Parathyroid adenoma (tissue), 2 donors: ENCODE measurements around the gene GPR89A.
"Not testable (repeated sequence)": the region's sequence is repeated elsewhere in the genome, so short reads cannot be mapped to it uniquely, and the experiment has no call there.

Experiments used
- H2AFZ ChIP-seq: fragments of 300-600 bp; sonication (generic); one replicate; pipeline ENCODE4 v1.7.0; 2017; ENCODE audit warnings: antibody characterized with exemption, mild to moderate bottlenecking
- H3K27ac ChIP-seq: fragments of 300-600 bp; sonication (generic); one replicate; pipeline ENCODE4 v1.7.0; 2017
- H3K27me3 ChIP-seq: fragments of 300-600 bp; sonication (generic); one replicate; pipeline ENCODE4 v1.7.0; 2017; ENCODE audit warnings: low read length; ENCODE audit not compliant: control insufficient read depth, insufficient read depth
- H3K36me3 ChIP-seq: fragments of 300-600 bp; sonication (generic); one replicate; pipeline ENCODE4 v1.7.0; 2017; ENCODE audit warnings: low read length; ENCODE audit not compliant: control insufficient read depth, insufficient read depth
- H3K4me1 ChIP-seq: fragments of 300-600 bp; sonication (generic); one replicate; pipeline ENCODE4 v1.7.0; 2017; ENCODE audit warnings: control low read depth
- H3K4me2 ChIP-seq: fragments of 300-600 bp; sonication (generic); one replicate; pipeline ENCODE4 v1.7.0; 2017; ENCODE audit warnings: low read length
- H3K4me3 ChIP-seq: fragments of 300-600 bp; sonication (generic); one replicate; pipeline ENCODE4 v1.7.0; 2017; ENCODE audit warnings: low read depth, low read length
- H3K79me2 ChIP-seq: fragments of 300-600 bp; sonication (generic); one replicate; pipeline ENCODE4 v1.7.0; 2017; ENCODE audit warnings: control low read depth
- H3K9ac ChIP-seq: fragments of 300-600 bp; sonication (generic); one replicate; pipeline ENCODE4 v1.7.0; 2017; ENCODE audit warnings: mild to moderate bottlenecking
- H3K9me3 ChIP-seq: fragments of 300-600 bp; sonication (generic); one replicate; pipeline ENCODE4 v1.7.0; 2017; ENCODE audit warnings: low read length; ENCODE audit not compliant: control insufficient read depth
- CTCF ChIP-seq: fragments of 300-600 bp; sonication (generic); IDR thresholded peaks from one replicate; pipeline ENCODE4 v1.7.0; 2017; ENCODE audit warnings: antibody characterized with exemption, mild to moderate bottlenecking
- donor health status: primary hyperparathyroidism.

The GPR89A gene

DNA sequence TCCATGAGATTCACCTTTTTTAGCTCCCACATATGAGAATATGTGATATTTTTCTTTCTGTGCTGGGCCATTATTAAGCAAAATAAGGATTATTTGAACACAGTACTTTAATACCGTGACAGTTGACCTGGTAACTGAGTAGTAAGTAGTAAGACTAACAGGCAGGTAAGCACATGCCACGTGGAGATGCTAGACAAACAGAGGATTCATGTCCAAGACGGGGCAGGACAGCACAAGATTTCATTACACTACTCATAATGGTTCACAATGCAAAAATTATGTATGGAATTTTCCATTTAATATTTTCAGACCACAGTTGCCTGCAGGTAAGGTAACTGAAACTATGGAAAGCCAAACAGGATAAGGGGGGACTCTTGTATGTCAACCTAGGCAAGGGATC lies 77.1 kb downstream of the GPR89A start:
- H3K4me2 ChIP-seq, H3K27ac ChIP-seq, H2AFZ ChIP-seq: not testable (repeated sequence)

GRCh38 chr1:145686078-145686477 lies 78.3 kb downstream of the GPR89A start:
- not testable (repeated sequence) for H3K4me2 ChIP-seq, H3K27me3 ChIP-seq, H3K4me3 ChIP-seq, H3K4me1 ChIP-seq, H3K79me2 ChIP-seq, H3K36me3 ChIP-seq, H3K9me3 ChIP-seq, H3K27ac ChIP-seq, H2AFZ ChIP-seq, H3K9ac ChIP-seq

More for the DNA sequence above, 77.1 kb downstream of the GPR89A start:
- not testable (repeated sequence) for H3K79me2 ChIP-seq, H3K9me3 ChIP-seq, H3K9ac ChIP-seq, H3K36me3 ChIP-seq, H3K4me3 ChIP-seq, H3K27me3 ChIP-seq, H3K4me1 ChIP-seq

GRCh38 chr1:145688328-145688727 lies 80.5 kb downstream of the GPR89A start:
- Histone ChIP-seq H3K4me3 (no peak overlapping the region), H3K36me3 (no peaks in the 10 kb centered on the region), H3K27me3 (no peaks in the 10 kb centered on the region), H3K4me1 (no peaks in the 10 kb centered on the region), H3K79me2 (no peaks in the 10 kb centered on the region), H3K9me3 (no peaks in the 10 kb centered on the region), H3K9ac (no peak overlapping the region), H3K27ac (no peak overlapping the region), H3K4me2 (no peak overlapping the region), H2AFZ (no peak overlapping the region)
- no peak for TF ChIP-seq CTCF

DNA sequence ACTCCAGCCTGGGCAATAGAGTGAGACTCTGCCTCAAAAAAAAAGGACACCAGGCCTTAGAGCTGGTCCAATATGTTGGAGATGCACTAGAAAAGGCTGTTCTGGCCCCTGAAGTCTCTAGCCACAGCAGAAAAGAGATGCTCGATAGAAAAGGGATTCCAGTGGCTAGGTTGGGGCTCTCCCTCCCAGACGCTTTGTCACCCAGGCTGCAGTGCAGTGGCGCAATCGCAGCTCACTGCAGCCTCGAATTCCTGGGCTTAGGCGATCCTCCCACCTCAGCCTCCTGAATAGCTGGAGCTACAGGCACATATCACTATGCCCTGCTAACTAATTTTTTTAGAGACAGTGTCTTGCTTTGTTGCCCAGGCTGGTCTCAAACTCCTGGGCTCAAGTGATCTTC lies 81.1 kb downstream of the GPR89A start:
- Histone ChIP-seq H3K36me3 (no peaks in the 10 kb centered on the region), H3K79me2 (no peaks in the 10 kb centered on the region), H3K4me1 (no peaks in the 10 kb centered on the region), H3K4me3 (no peak overlapping the region), H3K9me3 (no peaks in the 10 kb centered on the region), H3K4me2 (no peak overlapping the region), H2AFZ (no peak overlapping the region), H3K27me3 (no peaks in the 10 kb centered on the region), H3K9ac (no peak overlapping the region), H3K27ac (no peak overlapping the region)
- no peak for TF ChIP-seq CTCF

DNA sequence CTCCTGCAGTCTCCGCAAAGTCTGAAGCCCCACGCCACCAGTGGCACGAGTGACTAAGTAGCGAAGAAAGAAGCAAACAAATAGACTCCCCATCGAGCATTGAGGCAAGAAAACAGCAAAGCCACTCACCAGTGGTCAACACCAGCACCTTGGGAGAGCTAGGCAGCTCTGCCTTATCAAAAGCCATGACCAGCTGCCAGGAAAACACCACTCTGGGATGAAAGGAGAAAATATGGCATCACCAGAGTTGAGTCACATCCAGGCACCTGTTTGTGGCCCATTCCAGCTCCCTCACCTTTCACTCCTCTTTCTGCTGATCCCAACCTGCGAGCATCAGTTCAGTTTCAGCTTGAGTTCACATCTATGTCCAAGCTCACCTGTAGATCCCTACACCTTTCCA lies 82.1 kb downstream of the GPR89A start:
- no peaks in the 10 kb centered on the region for H3K9me3 ChIP-seq
- H3K4me3 ChIP-seq, result no peak overlapping the region
- H3K9ac ChIP-seq, result no peak overlapping the region
- no peaks in the 10 kb centered on the region for H3K79me2 ChIP-seq
- H2AFZ ChIP-seq, result no peak overlapping the region
- H3K36me3 ChIP-seq, result no peaks in the 10 kb centered on the region
- no peak overlapping the region for H3K27ac ChIP-seq
- no peak for TF ChIP-seq CTCF
- H3K4me2 ChIP-seq, result no peak overlapping the region
- no peaks in the 10 kb centered on the region for H3K27me3 ChIP-seq
- no peaks in the 10 kb centered on the region for H3K4me1 ChIP-seq
